A549 (cell line): ENCODE measurements around the gene ZNF580. TPM values are rescaled to one million over a fixed set of nuclear protein-coding genes. Genes with fewer than 3 reads are reported as not detected.

ENCODE experiments used
- ATAC-seq, 2 experiments: fragments of 200-7000 bp in 1 of 2; fragments of >200 bp in 1 of 2; cut with Nextera tagmentation in 1 of 2; cut with Tn5 transposase in 1 of 2; 3 replicates each; pipeline versions ENCODE4 v1.8.0 to v1.9.1; 2018 to 2020; ENCODE audit warnings: mild to moderate bottlenecking in 1 of 2, moderate library complexity in 1 of 2
- CTCF ChIA-PET: fragments of 300-600 bp; sonication (Branson Sonifier 250); formaldehyde crosslinking; extraction: SDS; loops from one replicate; lab custom pipeline; 2021; ENCODE audit warnings: antibody characterized with exemption, inconsistent platforms; lab: Yijun Ruan, JAX
- POLR2A ChIA-PET: fragments of 350-600 bp; formaldehyde crosslinking; extraction: SDS; loops from one replicate; lab custom pipeline; 2021; ENCODE audit warnings: antibody characterized with exemption, inconsistent platforms; lab: Yijun Ruan, JAX
- DNase-seq, 2 experiments: peaks; one replicate each; pipeline versions ENCODE4 v3.0.0 to v3.0.0-alpha.2; 2011 to 2016; ENCODE audit warnings: low read depth in 1 of 2, low spot score in 1 of 2
- FAIRE-seq: peaks from 2 replicates; lab custom pipeline; 2011; peaks lifted over from hg19 to GRCh38; lab: Jason Lieb, UNC
- H3K27ac ChIP-seq, 2 experiments: fragments of >200 bp; sonication (Bioruptor Twin); formaldehyde crosslinking; 3 replicates each; pipeline ENCODE4 v1.5.1; 2016 to 2017
- H3K4me1 ChIP-seq: fragments of >200 bp; sonication (Bioruptor Twin); formaldehyde crosslinking; 3 replicates; pipeline ENCODE4 v1.6.1; 2016
- H3K4me2 ChIP-seq: fragments of >200 bp; sonication (Bioruptor Twin); formaldehyde crosslinking; 3 replicates; pipeline ENCODE4 v1.6.1; 2016
- H3K4me3 ChIP-seq: fragments of >200 bp; sonication (Bioruptor Twin); formaldehyde crosslinking; 3 replicates; pipeline ENCODE4 v1.5.1; 2016
- H3K9me3 ChIP-seq: fragments of >200 bp; sonication (Bioruptor Twin); formaldehyde crosslinking; 3 replicates; pipeline ENCODE4 v1.6.1; 2016
- CEBPB ChIP-seq, 2 experiments: fragments of >200 bp in 1 of 2; sonication (Bioruptor Twin) in 1 of 2; formaldehyde crosslinking in 1 of 2; IDR thresholded peaks; 2 replicates each; pipeline ENCODE4 v1.6.1; 2012 to 2016
- FOSB ChIP-seq: fragments of 250-450 bp; sonication (Bioruptor Pico); IDR thresholded peaks from 2 replicates; pipeline ENCODE4 v1.5.0; 2020; ENCODE audit warnings: mild to moderate bottlenecking, moderate library complexity
- FOXS1 ChIP-seq: fragments of 250-450 bp; sonication (Bioruptor Pico); IDR thresholded peaks from 2 replicates; pipeline ENCODE4 v1.5.0; 2020; ENCODE audit warnings: mild to moderate bottlenecking, moderate library complexity
- HDAC2 ChIP-seq: fragments of 200-600 bp; sonication (generic); IDR thresholded peaks from 2 replicates; pipeline ENCODE4 v1.6.1; 2016
- HEYL ChIP-seq: fragments of 250-450 bp; sonication (Bioruptor Pico); IDR thresholded peaks from 2 replicates; pipeline ENCODE4 v1.8.0; 2021; ENCODE audit warnings: mild to moderate bottlenecking, moderate library complexity
- HOXA7 ChIP-seq: fragments of 250-450 bp; sonication (Bioruptor Pico); IDR thresholded peaks from 2 replicates; pipeline ENCODE4 v1.5.0; 2020; ENCODE audit warnings: mild to moderate bottlenecking, moderate library complexity
- HOXB5 ChIP-seq: fragments of 250-450 bp; sonication (Bioruptor Pico); IDR thresholded peaks from 2 replicates; pipeline ENCODE4 v1.5.0; 2020; ENCODE audit warnings: mild to moderate bottlenecking, moderate library complexity
- MAFK ChIP-seq: fragments of 450-650 bp; IDR thresholded peaks from 2 replicates; pipeline ENCODE4 v1.6.1; 2014; ENCODE audit not compliant: partially characterized antibody
- MYC ChIP-seq: IDR thresholded peaks from 2 replicates; pipeline ENCODE4 v1.6.1; 2012; ENCODE audit warnings: mild to moderate bottlenecking, inconsistent platforms, low read length, improper control_type of control experiment, borderline replicate concordance
- SMC3 ChIP-seq: fragments of >200 bp; sonication (Bioruptor Twin); formaldehyde crosslinking; IDR thresholded peaks from 3 replicates; pipeline ENCODE4 v1.6.1; 2018; ENCODE audit warnings: inconsistent platforms
- SREBF2 ChIP-seq: fragments of 450-650 bp; IDR thresholded peaks from 2 replicates; pipeline ENCODE4 v1.6.1; 2014; ENCODE audit warnings: mild to moderate bottlenecking, moderate library complexity
- WGBS: methylation state at CpG from one replicate; pipeline ENCODE4 v1.1.6; 2017; ENCODE audit errors: missing lambda C conversion rate; 5-methylcytosine and 5-hydroxymethylcytosine counted together
- polyA plus RNA-seq, 4 experiments: library from polyadenylated mRNA; depleted of rRNA in 3 of 4; stranded (reverse); fragments of >200 nt; fragmentation: RNase III in 1 of 4; extraction: RNeasy Plus Mini Kit Qiagen cat#74134 plus additional on column Dnase treatment in 1 of 4; gene quantifications; 2 replicates in 3 of 4; 3 replicates in 1 of 4; pipeline ENCODE4 v1.2.3, GENCODE V29; 2011 to 2017
- TF ChIP-seq, protein P1 (sequence below): IDR thresholded peaks from 2 replicates; pipeline ENCODE4 v1.6.1; 2012
- TF ChIP-seq, protein P2 (sequence below): fragments of >200 bp; sonication (Bioruptor Twin); formaldehyde crosslinking; IDR thresholded peaks from 3 replicates; pipeline ENCODE4 v1.5.1; 2016
- TF ChIP-seq, protein P3 (sequence below): fragments of 150-350 bp; IDR thresholded peaks from 2 replicates; pipeline ENCODE4 v1.6.1; 2014; ENCODE audit warnings: low read depth, mild to moderate bottlenecking, low read length
- TF ChIP-seq, protein P4 (sequence below): fragments of 200-600 bp; sonication (generic); IDR thresholded peaks from 2 replicates; pipeline ENCODE4 v1.6.1; 2016; ENCODE audit warnings: antibody characterized with exemption, mild to moderate bottlenecking, moderate library complexity
- TF ChIP-seq, protein P5 (sequence below): fragments of 250-450 bp; sonication (Bioruptor Pico); IDR thresholded peaks from 2 replicates; pipeline ENCODE4 v1.5.0; 2021; ENCODE audit warnings: mild to moderate bottlenecking, moderate library complexity, borderline replicate concordance

The ZNF580 gene
- polyA plus RNA-seq, 2 of the 4 experiments (the other 2 are of a cell fraction): 9.2 to 52.8 TPM

DNA sequence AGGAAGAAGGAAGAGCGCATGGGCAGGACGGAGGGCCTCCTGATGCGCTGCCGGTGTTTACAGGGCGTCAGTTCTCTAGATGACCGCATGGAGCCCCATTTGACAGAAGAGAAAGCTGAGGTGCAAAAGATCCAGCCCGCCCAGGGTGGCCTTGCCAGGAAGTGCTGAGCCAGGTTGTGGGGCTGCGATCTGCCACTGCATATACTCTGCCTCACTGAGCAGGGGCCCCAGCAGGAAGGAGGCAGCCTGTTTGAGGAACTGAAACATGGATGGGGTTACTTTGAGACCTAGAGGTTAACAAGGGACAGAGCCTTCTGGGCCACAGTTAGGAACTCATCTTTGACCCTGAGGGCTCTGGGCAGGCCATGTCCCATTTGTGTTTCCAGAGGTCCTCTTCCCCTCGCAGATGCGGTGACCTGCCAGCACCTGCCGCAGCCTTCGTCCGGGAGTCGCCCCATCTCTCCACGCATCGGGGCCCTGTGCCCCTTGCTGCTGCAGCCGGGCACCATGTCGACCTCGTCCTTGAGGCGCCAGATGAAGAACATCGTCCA is 37.4 kb downstream of the ZNF580 start:
- Histone ChIP-seq H3K27ac (no peak overlapping the region), H3K4me1 (peaks cover 29% of the 10 kb centered on the region), H3K4me3 (no peak overlapping the region), H3K4me2 (no peak overlapping the region), H3K9me3 (no peaks in the 10 kb centered on the region)
- ATAC-seq: no peak
- POLR2A ChIA-PET: no interaction called here
- WGBS: 95% methylated on average over 21 of the region's 21 CpGs
- TF ChIP-seq, protein P1, sequence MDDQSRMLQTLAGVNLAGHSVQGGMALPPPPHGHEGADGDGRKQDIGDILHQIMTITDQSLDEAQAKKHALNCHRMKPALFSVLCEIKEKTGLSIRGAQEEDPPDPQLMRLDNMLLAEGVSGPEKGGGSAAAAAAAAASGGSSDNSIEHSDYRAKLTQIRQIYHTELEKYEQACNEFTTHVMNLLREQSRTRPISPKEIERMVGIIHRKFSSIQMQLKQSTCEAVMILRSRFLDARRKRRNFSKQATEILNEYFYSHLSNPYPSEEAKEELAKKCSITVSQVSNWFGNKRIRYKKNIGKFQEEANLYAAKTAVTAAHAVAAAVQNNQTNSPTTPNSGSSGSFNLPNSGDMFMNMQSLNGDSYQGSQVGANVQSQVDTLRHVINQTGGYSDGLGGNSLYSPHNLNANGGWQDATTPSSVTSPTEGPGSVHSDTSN: no peak
- TF ChIP-seq, protein P2, sequence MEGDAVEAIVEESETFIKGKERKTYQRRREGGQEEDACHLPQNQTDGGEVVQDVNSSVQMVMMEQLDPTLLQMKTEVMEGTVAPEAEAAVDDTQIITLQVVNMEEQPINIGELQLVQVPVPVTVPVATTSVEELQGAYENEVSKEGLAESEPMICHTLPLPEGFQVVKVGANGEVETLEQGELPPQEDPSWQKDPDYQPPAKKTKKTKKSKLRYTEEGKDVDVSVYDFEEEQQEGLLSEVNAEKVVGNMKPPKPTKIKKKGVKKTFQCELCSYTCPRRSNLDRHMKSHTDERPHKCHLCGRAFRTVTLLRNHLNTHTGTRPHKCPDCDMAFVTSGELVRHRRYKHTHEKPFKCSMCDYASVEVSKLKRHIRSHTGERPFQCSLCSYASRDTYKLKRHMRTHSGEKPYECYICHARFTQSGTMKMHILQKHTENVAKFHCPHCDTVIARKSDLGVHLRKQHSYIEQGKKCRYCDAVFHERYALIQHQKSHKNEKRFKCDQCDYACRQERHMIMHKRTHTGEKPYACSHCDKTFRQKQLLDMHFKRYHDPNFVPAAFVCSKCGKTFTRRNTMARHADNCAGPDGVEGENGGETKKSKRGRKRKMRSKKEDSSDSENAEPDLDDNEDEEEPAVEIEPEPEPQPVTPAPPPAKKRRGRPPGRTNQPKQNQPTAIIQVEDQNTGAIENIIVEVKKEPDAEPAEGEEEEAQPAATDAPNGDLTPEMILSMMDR: no peak
- TF ChIP-seq MAFK: no peak
- TF ChIP-seq, protein P3, sequence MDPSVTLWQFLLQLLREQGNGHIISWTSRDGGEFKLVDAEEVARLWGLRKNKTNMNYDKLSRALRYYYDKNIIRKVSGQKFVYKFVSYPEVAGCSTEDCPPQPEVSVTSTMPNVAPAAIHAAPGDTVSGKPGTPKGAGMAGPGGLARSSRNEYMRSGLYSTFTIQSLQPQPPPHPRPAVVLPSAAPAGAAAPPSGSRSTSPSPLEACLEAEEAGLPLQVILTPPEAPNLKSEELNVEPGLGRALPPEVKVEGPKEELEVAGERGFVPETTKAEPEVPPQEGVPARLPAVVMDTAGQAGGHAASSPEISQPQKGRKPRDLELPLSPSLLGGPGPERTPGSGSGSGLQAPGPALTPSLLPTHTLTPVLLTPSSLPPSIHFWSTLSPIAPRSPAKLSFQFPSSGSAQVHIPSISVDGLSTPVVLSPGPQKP: no peak
- TF ChIP-seq HOXB5 (CRISPR knock-in tag): no peak
- TF ChIP-seq SREBF2: no peak
- no peak for TF ChIP-seq HDAC2
- no peak for TF ChIP-seq MYC
- TF ChIP-seq, protein P4, sequence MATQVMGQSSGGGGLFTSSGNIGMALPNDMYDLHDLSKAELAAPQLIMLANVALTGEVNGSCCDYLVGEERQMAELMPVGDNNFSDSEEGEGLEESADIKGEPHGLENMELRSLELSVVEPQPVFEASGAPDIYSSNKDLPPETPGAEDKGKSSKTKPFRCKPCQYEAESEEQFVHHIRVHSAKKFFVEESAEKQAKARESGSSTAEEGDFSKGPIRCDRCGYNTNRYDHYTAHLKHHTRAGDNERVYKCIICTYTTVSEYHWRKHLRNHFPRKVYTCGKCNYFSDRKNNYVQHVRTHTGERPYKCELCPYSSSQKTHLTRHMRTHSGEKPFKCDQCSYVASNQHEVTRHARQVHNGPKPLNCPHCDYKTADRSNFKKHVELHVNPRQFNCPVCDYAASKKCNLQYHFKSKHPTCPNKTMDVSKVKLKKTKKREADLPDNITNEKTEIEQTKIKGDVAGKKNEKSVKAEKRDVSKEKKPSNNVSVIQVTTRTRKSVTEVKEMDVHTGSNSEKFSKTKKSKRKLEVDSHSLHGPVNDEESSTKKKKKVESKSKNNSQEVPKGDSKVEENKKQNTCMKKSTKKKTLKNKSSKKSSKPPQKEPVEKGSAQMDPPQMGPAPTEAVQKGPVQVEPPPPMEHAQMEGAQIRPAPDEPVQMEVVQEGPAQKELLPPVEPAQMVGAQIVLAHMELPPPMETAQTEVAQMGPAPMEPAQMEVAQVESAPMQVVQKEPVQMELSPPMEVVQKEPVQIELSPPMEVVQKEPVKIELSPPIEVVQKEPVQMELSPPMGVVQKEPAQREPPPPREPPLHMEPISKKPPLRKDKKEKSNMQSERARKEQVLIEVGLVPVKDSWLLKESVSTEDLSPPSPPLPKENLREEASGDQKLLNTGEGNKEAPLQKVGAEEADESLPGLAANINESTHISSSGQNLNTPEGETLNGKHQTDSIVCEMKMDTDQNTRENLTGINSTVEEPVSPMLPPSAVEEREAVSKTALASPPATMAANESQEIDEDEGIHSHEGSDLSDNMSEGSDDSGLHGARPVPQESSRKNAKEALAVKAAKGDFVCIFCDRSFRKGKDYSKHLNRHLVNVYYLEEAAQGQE: no peak
- TF ChIP-seq SMC3: no peak
- TF ChIP-seq CEBPB (IDR thresholded peaks at IDR 0.05): no peak
- TF ChIP-seq FOXS1 (CRISPR knock-in tag): no peak
- no peak for TF ChIP-seq HOXA7
- TF ChIP-seq HEYL (CRISPR knock-in tag): no peak
- TF ChIP-seq, protein P5, sequence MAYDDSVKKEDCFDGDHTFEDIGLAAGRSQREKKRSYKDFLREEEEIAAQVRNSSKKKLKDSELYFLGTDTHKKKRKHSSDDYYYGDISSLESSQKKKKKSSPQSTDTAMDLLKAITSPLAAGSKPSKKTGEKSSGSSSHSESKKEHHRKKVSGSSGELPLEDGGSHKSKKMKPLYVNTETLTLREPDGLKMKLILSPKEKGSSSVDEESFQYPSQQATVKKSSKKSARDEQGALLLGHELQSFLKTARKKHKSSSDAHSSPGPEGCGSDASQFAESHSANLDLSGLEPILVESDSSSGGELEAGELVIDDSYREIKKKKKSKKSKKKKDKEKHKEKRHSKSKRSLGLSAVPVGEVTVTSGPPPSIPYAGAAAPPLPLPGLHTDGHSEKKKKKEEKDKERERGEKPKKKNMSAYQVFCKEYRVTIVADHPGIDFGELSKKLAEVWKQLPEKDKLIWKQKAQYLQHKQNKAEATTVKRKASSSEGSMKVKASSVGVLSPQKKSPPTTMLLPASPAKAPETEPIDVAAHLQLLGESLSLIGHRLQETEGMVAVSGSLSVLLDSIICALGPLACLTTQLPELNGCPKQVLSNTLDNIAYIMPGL (CRISPR knock-in tag): no peak
- TF ChIP-seq FOSB (CRISPR knock-in tag): no peak
- TF ChIP-seq, all 56 proteins: peak for 0
- DNase-seq (no peak), FAIRE-seq (no peak)
- CTCF ChIA-PET: no interaction called here
